K562 (cell line): ENCODE data around the gene HELZ2.

Source experiments
- CTCF ChIP-seq, 3 experiments: IDR thresholded peaks in 2 of 3; conservative IDR thresholded peaks in 1 of 3; 2 replicates each; pipeline ENCODE4 v1.5.1; 2011 to 2012; ENCODE audit warnings: low read length in 3 of 3, mild to moderate bottlenecking in 3 of 3, control low read depth in 2 of 3, improper control_type of control experiment in 1 of 3, inconsistent platforms in 1 of 3, low read depth in 1 of 3, mixed read lengths in 1 of 3, moderate library complexity in 1 of 3; ENCODE audit not compliant: insufficient read depth in 2 of 3
- DPF2 ChIP-seq: fragments of 450-650 bp; IDR thresholded peaks from 2 replicates; pipeline ENCODE4 v1.6.1; 2016
- EZH2 ChIP-seq: IDR thresholded peaks from 2 replicates; pipeline ENCODE4 v1.6.1; 2012; ENCODE audit warnings: low read depth, mild to moderate bottlenecking, inconsistent platforms, low read length, borderline replicate concordance
- FOS ChIP-seq: IDR thresholded peaks from 3 replicates; pipeline ENCODE4 v1.6.1; 2011; ENCODE audit not compliant: insufficient read length; ENCODE audit errors: extremely low read depth
- FOXA1 ChIP-seq: fragments of 450-650 bp; IDR thresholded peaks from 2 replicates; pipeline ENCODE4 v1.6.1; 2016; ENCODE audit warnings: mild to moderate bottlenecking, borderline replicate concordance
- FUS ChIP-seq: fragments of 200-400 bp; formaldehyde crosslinking; optimal IDR thresholded peaks from 2 replicates; pipeline ENCODE3; 2017; ENCODE audit warnings: low read depth, low read length
- POLR2AphosphoS5 ChIP-seq: IDR thresholded peaks from 2 replicates; pipeline ENCODE4 v1.6.1; 2011; ENCODE audit warnings: mild to moderate bottlenecking, low read depth, low read length, moderate library complexity; ENCODE audit not compliant: control insufficient read depth, insufficient read depth
- TCF7L2 ChIP-seq: fragments of 150-350 bp; IDR thresholded peaks from 2 replicates; pipeline ENCODE4 v1.6.1; 2016; ENCODE audit warnings: low read depth, mild to moderate bottlenecking, low read length, moderate library complexity
- YY1 ChIP-seq, 3 experiments: IDR thresholded peaks; 2 replicates each; pipeline ENCODE4 v1.6.1; 2011; ENCODE audit warnings: low read length in 2 of 3, mild to moderate bottlenecking in 2 of 3, moderate library complexity in 2 of 3, borderline replicate concordance in 1 of 3, control low read depth in 1 of 3, low read depth in 1 of 3; ENCODE audit not compliant: insufficient read depth in 3 of 3, insufficient replicate concordance in 2 of 3, control insufficient read depth in 1 of 3, insufficient read length in 1 of 3; ENCODE audit errors: extremely low read depth in 1 of 3
- ZNF511 ChIP-seq: sonication (generic); formaldehyde crosslinking; IDR thresholded peaks from 2 replicates; pipeline ENCODE4 v1.8.0; 2022; ENCODE audit warnings: mild to moderate bottlenecking, missing genetic modification reagents
- ZNF785 ChIP-seq: fragments of 250-450 bp; sonication (Bioruptor Pico); IDR thresholded peaks from 2 replicates; pipeline ENCODE4 v1.4.0; 2020; ENCODE audit warnings: mild to moderate bottlenecking

GRCh38 chr20:63587776-63588591 lies 13.9 kb upstream of the HELZ2 start:
- TF ChIP-seq ZNF511 (CRISPR knock-in tag) (no peak), FUS (no peak), FOS (no peak), EZH2 (no peak), DPF2 (no peak), FOXA1 (no peak), YY1 (IDR thresholded peaks at IDR 0.05; ENCODE audit: borderline replicate concordance in 1 of 3, control insufficient read depth in 1 of 3, extremely low read depth in 1 of 3, insufficient read depth in 3 of 3, insufficient read length in 1 of 3, insufficient replicate concordance in 2 of 3, low read depth in 1 of 3, low read length in 2 of 3) (no peak), POLR2AphosphoS5 (no peak), TCF7L2 (no peak), ZNF785 (CRISPR knock-in tag) (no peak), CTCF (IDR thresholded peaks at IDR 0.05 in 2 of 3, conservative IDR thresholded peaks at IDR 0.05 in 1 of 3; ENCODE audit: insufficient read depth in 2 of 3, low read depth in 1 of 3, low read length in 3 of 3) (no peak)
